T-helper 9 cell (primary cell): ENCODE measurements around the gene MYL3.

Experiments used
- DNase-seq: peaks from one replicate; pipeline ENCODE4 v3.0.0-alpha.2; 2020

Gene MYL3

GRCh38 chr3:46849045-46849631 is 14.1 kb downstream of the MYL3 start:
- DNase-seq, result no peak

DNA sequence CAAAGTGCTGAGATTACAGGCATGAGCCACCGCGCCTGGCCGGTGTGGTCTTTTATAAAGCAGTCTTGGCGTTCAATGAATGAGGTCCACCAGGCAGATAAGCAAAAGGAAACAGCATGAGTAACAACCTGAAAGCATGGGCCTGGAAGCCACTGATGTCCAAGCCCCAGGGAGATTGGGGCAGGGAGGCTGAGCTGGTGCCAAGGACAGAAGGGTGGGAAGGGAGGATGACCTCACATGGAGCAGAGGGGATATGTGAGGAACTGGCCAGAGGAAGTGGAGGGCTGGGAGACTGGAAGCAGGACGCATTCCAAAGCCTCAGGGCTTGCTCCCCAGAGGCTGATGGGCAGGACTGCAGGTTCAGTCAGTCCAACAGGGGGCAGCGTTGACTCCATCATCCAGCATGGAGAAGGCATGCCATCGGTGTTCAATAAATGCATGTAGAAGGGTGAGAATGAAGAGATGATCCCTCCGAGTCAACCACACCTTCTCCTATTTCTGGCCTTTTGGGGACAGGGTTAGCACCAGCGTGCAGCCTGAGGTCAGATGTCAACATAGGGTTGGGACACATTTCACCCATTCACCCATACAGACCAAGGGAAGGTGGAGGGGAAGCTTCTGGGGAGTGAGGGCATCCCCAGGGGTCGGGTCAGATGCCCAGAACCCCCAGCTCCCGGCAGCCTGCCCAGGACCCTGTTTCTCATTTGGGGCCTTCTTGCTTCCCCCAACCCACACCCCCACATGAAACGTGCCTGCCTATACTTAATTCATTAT is 14.8 kb downstream of the MYL3 start:
- no peak for DNase-seq

- DNase-seq, result no peak
These were observed 15.5 kb downstream of the MYL3 start for GRCh38 chr3:46847744-46848143.

- DNase-seq, result no peak
These were observed 16.4 kb downstream of the MYL3 start for GRCh38 chr3:46846624-46847542.

GRCh38 chr3:46845860-46846623 is 17.2 kb downstream of the MYL3 start:
- peak; percentile 72 for DNase-seq

GRCh38 chr3:46845397-46845859 is 17.8 kb downstream of the MYL3 start:
- no peak for DNase-seq

- DNase-seq, result no peak
These were observed 18.3 kb downstream of the MYL3 start for GRCh38 chr3:46844881-46845312.

DNA sequence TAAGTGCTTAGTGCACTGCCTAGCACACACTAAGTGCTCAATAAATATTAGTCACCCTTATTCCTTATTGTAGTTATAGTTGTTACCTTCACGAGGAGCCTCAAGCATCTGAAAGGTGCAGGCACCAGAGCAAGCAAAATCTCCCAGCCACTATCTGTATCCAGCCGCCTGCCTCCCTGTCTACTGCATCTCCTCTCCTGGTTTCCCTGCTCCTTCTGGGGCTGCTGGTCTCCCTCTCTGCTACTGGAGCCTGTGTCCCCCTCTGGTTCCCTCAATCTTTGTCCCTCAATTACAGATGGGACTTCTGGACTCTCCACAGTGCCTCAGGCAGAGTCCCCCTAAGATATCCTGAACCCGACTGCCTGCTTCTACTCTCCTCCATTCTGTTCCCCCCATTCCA is 18.8 kb downstream of the MYL3 start:
- no peak for DNase-seq

- no peak for DNase-seq
These were observed 19.7 kb downstream of the MYL3 start for GRCh38 chr3:46843508-46843907.

- DNase-seq, result no peak
These were observed 22.8 kb downstream of the MYL3 start for GRCh38 chr3:46840491-46840890.

DNA sequence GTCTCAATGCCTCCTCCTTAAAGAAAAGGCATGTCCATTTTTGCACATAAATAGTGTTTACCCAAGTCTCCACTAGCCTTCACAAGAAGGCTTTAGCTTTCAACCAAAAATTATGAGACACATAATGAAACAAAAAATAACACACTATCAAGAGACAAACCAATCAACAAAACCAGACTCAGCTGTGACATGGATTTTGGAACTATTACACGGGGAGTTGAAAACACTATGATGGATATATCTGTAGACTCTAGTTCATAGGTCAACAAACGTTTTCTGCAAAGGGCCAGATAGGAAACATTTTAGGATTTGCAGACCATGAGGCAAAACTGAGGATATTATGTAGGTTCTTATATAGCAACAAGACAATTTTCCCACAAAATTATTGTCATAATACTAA is 24.9 kb downstream of the MYL3 start:
- DNase-seq, result no peak

- DNase-seq, result no peak
These were observed 27.8 kb downstream of the MYL3 start for GRCh38 chr3:46835491-46835890.

GRCh38 chr3:46835054-46835453 is 28.2 kb downstream of the MYL3 start:
- DNase-seq, result no peak

DNA sequence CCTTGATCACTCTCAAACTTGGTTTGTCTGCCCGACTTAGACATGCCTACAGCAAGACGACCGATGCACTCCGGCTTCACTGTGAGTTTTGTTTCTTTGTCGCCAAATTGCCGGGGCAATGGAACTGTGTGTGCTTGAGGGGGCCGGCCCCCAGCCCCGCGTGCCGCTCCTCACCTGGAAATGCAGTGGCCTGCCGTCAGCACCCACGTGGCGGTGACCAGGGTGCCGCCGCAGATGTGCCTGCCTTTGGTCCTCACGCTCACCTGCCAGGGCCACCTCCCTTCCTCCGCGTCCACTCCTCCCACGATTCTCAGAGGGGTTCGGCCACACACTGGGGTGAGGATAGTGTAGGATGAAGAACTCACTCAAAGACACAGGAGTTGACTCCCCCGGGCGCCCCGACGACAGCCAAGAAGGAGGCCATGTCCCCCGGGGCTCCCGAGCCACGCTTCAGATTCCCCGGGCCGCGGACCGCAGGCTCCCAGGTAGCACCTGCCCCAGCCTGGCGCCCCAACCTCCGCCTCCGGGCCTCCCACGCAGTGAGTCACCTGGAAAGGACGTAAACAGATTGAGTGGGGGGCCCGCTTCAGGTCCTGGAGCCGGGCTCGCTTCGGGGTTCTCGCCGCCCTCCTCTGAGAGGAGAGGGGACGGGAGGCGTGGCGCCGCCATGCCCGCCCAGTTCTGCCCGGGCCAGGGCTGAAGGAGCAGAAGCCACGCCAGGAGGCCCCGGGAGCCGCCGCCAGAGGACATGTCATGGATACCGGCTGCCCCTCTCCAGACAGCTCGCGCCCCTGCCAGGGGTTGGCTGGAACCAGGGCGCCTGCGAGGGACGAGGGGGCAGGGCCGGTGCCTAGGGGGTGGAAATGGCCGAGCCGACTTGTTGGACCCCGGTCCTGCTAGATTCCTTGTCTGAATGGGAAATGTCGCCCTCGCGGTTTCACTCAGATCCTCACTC is 29.6 kb downstream of the MYL3 start:
- DNase-seq, result no peak

DNA sequence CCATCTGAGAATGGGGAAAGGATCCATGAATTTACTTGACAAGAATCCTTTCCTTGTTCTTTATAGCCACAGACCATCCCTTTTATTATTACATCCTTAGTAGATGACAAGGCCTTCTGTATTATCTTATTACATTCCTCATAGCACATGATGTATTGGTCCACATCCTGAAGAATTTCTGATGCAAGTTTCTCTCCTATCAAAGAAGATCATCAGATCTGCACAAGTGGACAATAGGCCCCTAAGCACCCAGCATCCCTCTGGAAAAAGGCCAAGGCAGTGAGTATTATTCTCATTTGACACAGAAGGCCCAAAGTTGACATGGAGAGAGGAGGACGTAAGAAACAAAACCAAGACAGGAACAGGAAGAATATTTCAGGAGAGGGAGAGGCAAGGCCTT is 31.4 kb downstream of the MYL3 start:
- no peak for DNase-seq

DNA sequence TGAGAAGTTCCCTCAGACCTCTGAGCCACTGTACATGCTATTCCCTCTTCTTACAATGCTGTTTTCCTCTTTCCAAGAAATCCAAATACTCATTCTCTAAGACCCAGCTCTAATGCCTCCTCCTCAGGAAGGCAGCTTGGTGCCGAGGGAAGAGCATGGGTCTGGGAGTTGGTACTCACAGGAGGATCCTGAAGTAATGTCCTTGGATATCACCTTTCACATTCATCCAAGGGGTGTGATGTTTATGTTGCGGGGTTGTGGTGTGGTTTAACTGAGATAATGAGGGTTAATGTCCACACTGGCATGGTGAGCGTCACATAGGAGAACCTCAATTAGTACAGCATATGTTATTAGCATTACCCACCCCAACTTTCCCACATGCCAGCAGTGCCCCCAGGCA is 31.9 kb downstream of the MYL3 start:
- DNase-seq, result no peak

DNA sequence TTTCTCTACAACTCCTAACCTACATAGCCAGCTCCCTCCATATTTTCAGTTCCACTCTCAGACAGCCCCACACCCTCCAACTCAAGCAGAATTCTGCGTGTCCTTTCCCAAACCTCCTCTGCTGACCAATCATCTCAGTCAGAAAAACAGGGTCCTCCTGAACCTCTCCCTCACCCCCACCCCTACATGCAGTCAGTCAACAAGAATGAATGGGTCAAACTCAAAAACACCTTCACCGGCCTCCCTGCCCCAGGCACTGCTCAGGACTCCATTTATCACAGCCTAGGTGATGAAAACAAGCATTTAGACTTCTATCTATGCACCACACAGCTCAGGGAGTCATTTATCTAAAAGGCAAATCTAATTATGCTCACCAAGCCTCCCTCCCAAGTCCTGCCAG is 32.4 kb downstream of the MYL3 start:
- no peak for DNase-seq

GRCh38 chr3:46829699-46830208 is 33.5 kb downstream of the MYL3 start:
- DNase-seq, result no peak

- no peak for DNase-seq
These were observed 37.8 kb downstream of the MYL3 start for GRCh38 chr3:46825450-46825849.

DNA sequence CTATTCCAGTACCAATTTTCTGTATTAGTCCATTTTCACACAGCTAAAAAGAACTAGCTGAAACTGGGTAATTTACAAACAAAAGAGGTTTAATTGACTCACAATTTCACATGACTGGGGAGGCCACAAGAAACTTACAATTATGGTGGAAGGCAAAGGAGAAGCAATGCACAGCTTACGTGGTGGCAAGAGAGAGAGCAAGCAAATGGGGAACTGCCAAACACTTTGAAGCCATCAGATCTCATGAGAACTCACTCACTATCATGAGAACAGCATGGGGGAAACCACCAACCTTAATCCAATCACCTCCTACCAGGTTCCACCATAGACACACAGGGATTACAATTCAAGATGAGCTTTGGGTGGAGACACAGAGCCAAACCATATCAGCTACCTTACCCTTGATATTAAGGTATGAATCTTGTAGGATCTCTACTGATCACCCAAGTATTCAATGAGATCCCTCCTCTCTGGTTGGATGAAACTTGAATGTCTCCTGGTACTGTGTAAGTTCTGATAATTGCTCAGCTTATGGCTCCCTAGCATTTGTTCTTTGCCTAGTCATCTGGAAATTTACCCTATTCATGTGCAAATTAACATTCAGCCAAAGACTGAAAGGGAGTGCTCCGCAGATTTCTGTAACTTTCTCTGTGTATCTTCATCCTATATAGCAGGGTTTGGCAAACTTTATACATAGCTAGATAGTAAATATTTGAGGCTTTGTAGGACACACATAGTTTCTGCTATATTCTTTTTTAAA is 38.9 kb downstream of the MYL3 start:
- no peak for DNase-seq
